ENCODE results near the gene NEK6.

DNA sequence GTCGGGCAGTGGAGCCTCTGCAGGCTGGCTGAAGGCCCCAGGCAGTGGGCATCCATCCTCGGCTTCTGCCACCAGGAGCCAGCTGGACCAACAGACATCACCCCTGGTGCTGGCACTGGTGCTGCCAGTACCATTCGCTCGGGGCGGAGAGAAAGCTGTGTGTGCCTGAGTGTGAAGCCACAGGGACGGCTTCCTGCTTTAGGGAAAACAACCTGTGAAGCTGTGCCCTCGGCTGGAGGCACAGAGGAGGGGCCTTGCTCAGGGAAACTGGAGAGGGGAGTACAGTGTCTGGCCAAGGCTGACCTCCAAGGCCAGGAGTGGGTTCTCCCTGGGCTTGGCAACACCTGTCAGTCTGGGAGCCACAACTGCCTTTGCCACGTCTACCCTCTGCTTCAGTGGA lies 38.3 kb downstream of the NEK6 start:
- TF ChIP-seq FOXJ3 (CRISPR knock-in tag; IDR thresholded peaks at IDR 0.05) (no peak), CBFA2T2 (conservative IDR thresholded peaks at IDR 0.05) (no peak), TSHZ1 (CRISPR knock-in tag; IDR thresholded peaks at IDR 0.05) (no peak), JUNB (CRISPR knock-in tag; conservative IDR thresholded peaks at IDR 0.05) (no peak), U2AF2 (optimal IDR thresholded peaks at IDR 0.05; ENCODE audit: low read depth, low read length) (no peak), TRIM28 (IDR thresholded peaks at IDR 0.05) (no peak), TBL1XR1 (IDR thresholded peaks at IDR 0.05; ENCODE audit: low read length in 2 of 2) (no peak), GABPB1 (CRISPR knock-in tag; IDR thresholded peaks at IDR 0.05) (no peak), ZNF384 (IDR thresholded peaks at IDR 0.05; ENCODE audit: low read depth, low read length) (no peak), FOXA1 (IDR thresholded peaks at IDR 0.05; ENCODE audit: borderline replicate concordance) (no peak)
- TF ChIP-seq, protein P1, sequence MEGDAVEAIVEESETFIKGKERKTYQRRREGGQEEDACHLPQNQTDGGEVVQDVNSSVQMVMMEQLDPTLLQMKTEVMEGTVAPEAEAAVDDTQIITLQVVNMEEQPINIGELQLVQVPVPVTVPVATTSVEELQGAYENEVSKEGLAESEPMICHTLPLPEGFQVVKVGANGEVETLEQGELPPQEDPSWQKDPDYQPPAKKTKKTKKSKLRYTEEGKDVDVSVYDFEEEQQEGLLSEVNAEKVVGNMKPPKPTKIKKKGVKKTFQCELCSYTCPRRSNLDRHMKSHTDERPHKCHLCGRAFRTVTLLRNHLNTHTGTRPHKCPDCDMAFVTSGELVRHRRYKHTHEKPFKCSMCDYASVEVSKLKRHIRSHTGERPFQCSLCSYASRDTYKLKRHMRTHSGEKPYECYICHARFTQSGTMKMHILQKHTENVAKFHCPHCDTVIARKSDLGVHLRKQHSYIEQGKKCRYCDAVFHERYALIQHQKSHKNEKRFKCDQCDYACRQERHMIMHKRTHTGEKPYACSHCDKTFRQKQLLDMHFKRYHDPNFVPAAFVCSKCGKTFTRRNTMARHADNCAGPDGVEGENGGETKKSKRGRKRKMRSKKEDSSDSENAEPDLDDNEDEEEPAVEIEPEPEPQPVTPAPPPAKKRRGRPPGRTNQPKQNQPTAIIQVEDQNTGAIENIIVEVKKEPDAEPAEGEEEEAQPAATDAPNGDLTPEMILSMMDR (IDR thresholded peaks at IDR 0.05 in 2 of 3, conservative IDR thresholded peaks at IDR 0.05 in 1 of 3; ENCODE audit: insufficient read depth in 2 of 3, low read depth in 1 of 3, low read length in 3 of 3) = no peak
- TF ChIP-seq, protein P2, sequence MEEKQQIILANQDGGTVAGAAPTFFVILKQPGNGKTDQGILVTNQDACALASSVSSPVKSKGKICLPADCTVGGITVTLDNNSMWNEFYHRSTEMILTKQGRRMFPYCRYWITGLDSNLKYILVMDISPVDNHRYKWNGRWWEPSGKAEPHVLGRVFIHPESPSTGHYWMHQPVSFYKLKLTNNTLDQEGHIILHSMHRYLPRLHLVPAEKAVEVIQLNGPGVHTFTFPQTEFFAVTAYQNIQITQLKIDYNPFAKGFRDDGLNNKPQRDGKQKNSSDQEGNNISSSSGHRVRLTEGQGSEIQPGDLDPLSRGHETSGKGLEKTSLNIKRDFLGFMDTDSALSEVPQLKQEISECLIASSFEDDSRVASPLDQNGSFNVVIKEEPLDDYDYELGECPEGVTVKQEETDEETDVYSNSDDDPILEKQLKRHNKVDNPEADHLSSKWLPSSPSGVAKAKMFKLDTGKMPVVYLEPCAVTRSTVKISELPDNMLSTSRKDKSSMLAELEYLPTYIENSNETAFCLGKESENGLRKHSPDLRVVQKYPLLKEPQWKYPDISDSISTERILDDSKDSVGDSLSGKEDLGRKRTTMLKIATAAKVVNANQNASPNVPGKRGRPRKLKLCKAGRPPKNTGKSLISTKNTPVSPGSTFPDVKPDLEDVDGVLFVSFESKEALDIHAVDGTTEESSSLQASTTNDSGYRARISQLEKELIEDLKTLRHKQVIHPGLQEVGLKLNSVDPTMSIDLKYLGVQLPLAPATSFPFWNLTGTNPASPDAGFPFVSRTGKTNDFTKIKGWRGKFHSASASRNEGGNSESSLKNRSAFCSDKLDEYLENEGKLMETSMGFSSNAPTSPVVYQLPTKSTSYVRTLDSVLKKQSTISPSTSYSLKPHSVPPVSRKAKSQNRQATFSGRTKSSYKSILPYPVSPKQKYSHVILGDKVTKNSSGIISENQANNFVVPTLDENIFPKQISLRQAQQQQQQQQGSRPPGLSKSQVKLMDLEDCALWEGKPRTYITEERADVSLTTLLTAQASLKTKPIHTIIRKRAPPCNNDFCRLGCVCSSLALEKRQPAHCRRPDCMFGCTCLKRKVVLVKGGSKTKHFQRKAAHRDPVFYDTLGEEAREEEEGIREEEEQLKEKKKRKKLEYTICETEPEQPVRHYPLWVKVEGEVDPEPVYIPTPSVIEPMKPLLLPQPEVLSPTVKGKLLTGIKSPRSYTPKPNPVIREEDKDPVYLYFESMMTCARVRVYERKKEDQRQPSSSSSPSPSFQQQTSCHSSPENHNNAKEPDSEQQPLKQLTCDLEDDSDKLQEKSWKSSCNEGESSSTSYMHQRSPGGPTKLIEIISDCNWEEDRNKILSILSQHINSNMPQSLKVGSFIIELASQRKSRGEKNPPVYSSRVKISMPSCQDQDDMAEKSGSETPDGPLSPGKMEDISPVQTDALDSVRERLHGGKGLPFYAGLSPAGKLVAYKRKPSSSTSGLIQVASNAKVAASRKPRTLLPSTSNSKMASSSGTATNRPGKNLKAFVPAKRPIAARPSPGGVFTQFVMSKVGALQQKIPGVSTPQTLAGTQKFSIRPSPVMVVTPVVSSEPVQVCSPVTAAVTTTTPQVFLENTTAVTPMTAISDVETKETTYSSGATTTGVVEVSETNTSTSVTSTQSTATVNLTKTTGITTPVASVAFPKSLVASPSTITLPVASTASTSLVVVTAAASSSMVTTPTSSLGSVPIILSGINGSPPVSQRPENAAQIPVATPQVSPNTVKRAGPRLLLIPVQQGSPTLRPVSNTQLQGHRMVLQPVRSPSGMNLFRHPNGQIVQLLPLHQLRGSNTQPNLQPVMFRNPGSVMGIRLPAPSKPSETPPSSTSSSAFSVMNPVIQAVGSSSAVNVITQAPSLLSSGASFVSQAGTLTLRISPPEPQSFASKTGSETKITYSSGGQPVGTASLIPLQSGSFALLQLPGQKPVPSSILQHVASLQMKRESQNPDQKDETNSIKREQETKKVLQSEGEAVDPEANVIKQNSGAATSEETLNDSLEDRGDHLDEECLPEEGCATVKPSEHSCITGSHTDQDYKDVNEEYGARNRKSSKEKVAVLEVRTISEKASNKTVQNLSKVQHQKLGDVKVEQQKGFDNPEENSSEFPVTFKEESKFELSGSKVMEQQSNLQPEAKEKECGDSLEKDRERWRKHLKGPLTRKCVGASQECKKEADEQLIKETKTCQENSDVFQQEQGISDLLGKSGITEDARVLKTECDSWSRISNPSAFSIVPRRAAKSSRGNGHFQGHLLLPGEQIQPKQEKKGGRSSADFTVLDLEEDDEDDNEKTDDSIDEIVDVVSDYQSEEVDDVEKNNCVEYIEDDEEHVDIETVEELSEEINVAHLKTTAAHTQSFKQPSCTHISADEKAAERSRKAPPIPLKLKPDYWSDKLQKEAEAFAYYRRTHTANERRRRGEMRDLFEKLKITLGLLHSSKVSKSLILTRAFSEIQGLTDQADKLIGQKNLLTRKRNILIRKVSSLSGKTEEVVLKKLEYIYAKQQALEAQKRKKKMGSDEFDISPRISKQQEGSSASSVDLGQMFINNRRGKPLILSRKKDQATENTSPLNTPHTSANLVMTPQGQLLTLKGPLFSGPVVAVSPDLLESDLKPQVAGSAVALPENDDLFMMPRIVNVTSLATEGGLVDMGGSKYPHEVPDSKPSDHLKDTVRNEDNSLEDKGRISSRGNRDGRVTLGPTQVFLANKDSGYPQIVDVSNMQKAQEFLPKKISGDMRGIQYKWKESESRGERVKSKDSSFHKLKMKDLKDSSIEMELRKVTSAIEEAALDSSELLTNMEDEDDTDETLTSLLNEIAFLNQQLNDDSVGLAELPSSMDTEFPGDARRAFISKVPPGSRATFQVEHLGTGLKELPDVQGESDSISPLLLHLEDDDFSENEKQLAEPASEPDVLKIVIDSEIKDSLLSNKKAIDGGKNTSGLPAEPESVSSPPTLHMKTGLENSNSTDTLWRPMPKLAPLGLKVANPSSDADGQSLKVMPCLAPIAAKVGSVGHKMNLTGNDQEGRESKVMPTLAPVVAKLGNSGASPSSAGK (IDR thresholded peaks at IDR 0.05) = no peak
- TF ChIP-seq, protein P3, sequence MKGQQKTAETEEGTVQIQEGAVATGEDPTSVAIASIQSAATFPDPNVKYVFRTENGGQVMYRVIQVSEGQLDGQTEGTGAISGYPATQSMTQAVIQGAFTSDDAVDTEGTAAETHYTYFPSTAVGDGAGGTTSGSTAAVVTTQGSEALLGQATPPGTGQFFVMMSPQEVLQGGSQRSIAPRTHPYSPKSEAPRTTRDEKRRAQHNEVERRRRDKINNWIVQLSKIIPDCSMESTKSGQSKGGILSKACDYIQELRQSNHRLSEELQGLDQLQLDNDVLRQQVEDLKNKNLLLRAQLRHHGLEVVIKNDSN (CRISPR knock-in tag; IDR thresholded peaks at IDR 0.05) = no peak
- TF ChIP-seq, protein P4, sequence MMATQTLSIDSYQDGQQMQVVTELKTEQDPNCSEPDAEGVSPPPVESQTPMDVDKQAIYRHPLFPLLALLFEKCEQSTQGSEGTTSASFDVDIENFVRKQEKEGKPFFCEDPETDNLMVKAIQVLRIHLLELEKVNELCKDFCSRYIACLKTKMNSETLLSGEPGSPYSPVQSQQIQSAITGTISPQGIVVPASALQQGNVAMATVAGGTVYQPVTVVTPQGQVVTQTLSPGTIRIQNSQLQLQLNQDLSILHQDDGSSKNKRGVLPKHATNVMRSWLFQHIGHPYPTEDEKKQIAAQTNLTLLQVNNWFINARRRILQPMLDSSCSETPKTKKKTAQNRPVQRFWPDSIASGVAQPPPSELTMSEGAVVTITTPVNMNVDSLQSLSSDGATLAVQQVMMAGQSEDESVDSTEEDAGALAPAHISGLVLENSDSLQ (IDR thresholded peaks at IDR 0.05) = no peak

Measured in K562 (cell line).